HEK293T (cell line): ENCODE measurements around the gene PLBD2.

ENCODE experiments used
- ARNT ChIP-seq: fragments of 450-650 bp; IDR thresholded peaks from 2 replicates; pipeline ENCODE4 v1.6.1; 2017; ENCODE audit warnings: mild to moderate bottlenecking
- BHLHE40 ChIP-seq: fragments of 450-650 bp; IDR thresholded peaks from 2 replicates; pipeline ENCODE4 v1.6.1; 2016; ENCODE audit warnings: mild to moderate bottlenecking, moderate library complexity, borderline replicate concordance
- ELF4 ChIP-seq: fragments of 450-650 bp; IDR thresholded peaks from 2 replicates; pipeline ENCODE4 v1.6.1; 2017; ENCODE audit warnings: antibody characterized with exemption
- FOXA1 ChIP-seq: fragments of 450-650 bp; IDR thresholded peaks from 2 replicates; pipeline ENCODE4 v1.6.1; 2016; ENCODE audit warnings: mild to moderate bottlenecking
- FOXK2 ChIP-seq: fragments of 450-650 bp; IDR thresholded peaks from 2 replicates; pipeline ENCODE4 v1.6.1; 2016; ENCODE audit warnings: mild to moderate bottlenecking
- FOXM1 ChIP-seq: fragments of 450-650 bp; IDR thresholded peaks from 2 replicates; pipeline ENCODE4 v1.6.1; 2017; ENCODE audit warnings: mild to moderate bottlenecking, borderline replicate concordance
- HDGF ChIP-seq: fragments of 450-650 bp; IDR thresholded peaks from 2 replicates; pipeline ENCODE4 v1.6.1; 2017; ENCODE audit warnings: antibody characterized with exemption, borderline replicate concordance
- L3MBTL2 ChIP-seq: fragments of 450-650 bp; conservative IDR thresholded peaks from 2 replicates; pipeline ENCODE4 v1.6.1; 2016; ENCODE audit warnings: mild to moderate bottlenecking
- PKNOX1 ChIP-seq: fragments of 450-650 bp; IDR thresholded peaks from 2 replicates; pipeline ENCODE4 v1.6.1; 2016
- SP1 ChIP-seq: fragments of 450-650 bp; IDR thresholded peaks from 2 replicates; pipeline ENCODE4 v1.6.1; 2017
- SUZ12 ChIP-seq: fragments of 450-650 bp; IDR thresholded peaks from 2 replicates; pipeline ENCODE4 v1.6.1; 2016; ENCODE audit warnings: mild to moderate bottlenecking
- TARDBP ChIP-seq: fragments of 450-650 bp; IDR thresholded peaks from 2 replicates; pipeline ENCODE4 v1.6.1; 2016
- ZNF384 ChIP-seq: fragments of 450-650 bp; IDR thresholded peaks from 2 replicates; pipeline ENCODE4 v1.6.1; 2016

- TF ChIP-seq TARDBP (no peak), FOXA1 (no peak), PKNOX1 (no peak), L3MBTL2 (no peak), FOXK2 (no peak), BHLHE40 (no peak), ZNF384 (no peak), ELF4 (no peak), FOXM1 (no peak), SP1 (no peak), ARNT (no peak), HDGF (no peak), SUZ12 (no peak)
Observed at GRCh38 chr12:113401066-113402000, 42.9 kb downstream of the PLBD2 start.
